Nephron (organoid): ENCODE results near the gene ZNF407.

Experiments
- H3K27ac Mint-ChIP-seq, 3 experiments: 2 replicates each; pipeline ENCODE4 v1.8.0; 2020; ENCODE audit warnings: mixed read lengths in 3 of 3, mild to moderate bottlenecking in 2 of 3, moderate library complexity in 1 of 3
- H3K27me3 Mint-ChIP-seq: 2 replicates; pipeline ENCODE4 v1.8.0; 2021; ENCODE audit warnings: low read depth, mild to moderate bottlenecking, moderate library complexity, mixed read lengths
- H3K36me3 Mint-ChIP-seq: 2 replicates; pipeline ENCODE4 v1.8.0; 2020; ENCODE audit warnings: low read depth, mixed read lengths
- H3K4me1 Mint-ChIP-seq: 2 replicates; pipeline ENCODE4 v1.8.0; 2020; ENCODE audit warnings: mixed read lengths
- H3K4me3 Mint-ChIP-seq, 3 experiments: 2 replicates each; pipeline ENCODE4 v1.8.0; 2020; ENCODE audit warnings: mild to moderate bottlenecking in 3 of 3, mixed read lengths in 3 of 3, moderate library complexity in 2 of 3
- H3K9me3 Mint-ChIP-seq: 2 replicates; pipeline ENCODE4 v1.8.0; 2020; ENCODE audit warnings: mixed read lengths
- TF ChIP-seq, protein P1 (sequence below), 3 experiments: fragments of 200-600 bp; sonication (generic); IDR thresholded peaks; one replicate each; pipeline ENCODE4 v1.5.0; 2021; ENCODE audit warnings: antibody characterized with exemption in 3 of 3; ENCODE audit not compliant: unreplicated experiment in 3 of 3

Gene ZNF407

DNA sequence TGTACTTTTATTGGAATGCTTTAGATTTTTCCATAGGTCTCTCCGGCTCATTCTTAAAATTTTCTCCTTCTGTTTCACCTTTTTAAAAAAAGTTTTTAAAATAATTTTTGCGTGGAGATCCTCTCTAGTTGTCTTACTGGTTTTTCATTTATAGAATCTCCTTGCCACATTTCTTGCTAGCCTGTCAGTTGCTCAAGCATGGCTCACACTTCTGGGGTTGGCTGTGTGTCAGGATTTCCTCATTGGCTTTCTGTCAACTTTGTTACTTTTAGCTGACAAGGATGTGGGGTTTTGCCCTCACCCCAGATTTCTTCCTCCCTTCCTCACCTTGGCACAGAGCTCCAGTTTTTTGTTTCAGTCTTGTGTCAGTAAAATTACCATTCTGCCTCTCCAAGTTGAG is 124.6 kb downstream of the ZNF407 start:
- H3K4me3 Mint-ChIP-seq: no peak overlapping the region

DNA sequence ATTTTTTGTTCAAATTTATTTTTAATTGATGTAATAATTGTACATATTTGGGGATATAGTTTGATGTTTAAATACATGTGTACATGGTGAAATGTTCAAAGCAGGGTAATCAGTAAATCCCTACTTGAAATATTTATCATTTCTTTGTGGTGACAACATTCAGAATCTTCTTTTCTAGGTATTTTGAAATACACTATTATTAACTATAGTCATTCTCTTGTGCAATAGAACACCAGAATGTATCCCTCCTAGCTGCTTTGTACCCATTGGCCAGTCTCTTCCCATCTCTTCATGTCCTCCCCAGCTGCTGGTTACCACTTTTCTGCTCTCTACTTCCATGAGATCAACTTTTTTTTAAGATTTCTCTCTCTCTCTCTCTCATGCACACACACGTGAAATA is 126.5 kb downstream of the ZNF407 start:
- peaks cover 16% of the 10 kb centered on the region for H3K9me3 Mint-ChIP-seq
- no peaks in the 10 kb centered on the region for H3K4me1 Mint-ChIP-seq
- peaks cover 10% of the 10 kb centered on the region for H3K36me3 Mint-ChIP-seq
- peak overlapping the region in 1 of 3 experiments; percentile 5 for H3K27ac Mint-ChIP-seq
- H3K4me3 Mint-ChIP-seq: no peak overlapping the region
- no peaks in the 10 kb centered on the region for H3K27me3 Mint-ChIP-seq
- TF ChIP-seq, protein P1, sequence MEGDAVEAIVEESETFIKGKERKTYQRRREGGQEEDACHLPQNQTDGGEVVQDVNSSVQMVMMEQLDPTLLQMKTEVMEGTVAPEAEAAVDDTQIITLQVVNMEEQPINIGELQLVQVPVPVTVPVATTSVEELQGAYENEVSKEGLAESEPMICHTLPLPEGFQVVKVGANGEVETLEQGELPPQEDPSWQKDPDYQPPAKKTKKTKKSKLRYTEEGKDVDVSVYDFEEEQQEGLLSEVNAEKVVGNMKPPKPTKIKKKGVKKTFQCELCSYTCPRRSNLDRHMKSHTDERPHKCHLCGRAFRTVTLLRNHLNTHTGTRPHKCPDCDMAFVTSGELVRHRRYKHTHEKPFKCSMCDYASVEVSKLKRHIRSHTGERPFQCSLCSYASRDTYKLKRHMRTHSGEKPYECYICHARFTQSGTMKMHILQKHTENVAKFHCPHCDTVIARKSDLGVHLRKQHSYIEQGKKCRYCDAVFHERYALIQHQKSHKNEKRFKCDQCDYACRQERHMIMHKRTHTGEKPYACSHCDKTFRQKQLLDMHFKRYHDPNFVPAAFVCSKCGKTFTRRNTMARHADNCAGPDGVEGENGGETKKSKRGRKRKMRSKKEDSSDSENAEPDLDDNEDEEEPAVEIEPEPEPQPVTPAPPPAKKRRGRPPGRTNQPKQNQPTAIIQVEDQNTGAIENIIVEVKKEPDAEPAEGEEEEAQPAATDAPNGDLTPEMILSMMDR (IDR thresholded peaks at IDR 0.05; ENCODE audit: unreplicated experiment in 3 of 3): no peak

More for the DNA sequence above, 124.6 kb downstream of the ZNF407 start:
- Mint-ChIP-seq H3K27ac (no peak overlapping the region), H3K27me3 (no peaks in the 10 kb centered on the region), H3K36me3 (peaks cover 10% of the 10 kb centered on the region), H3K9me3 (peaks cover 16% of the 10 kb centered on the region), H3K4me1 (no peaks in the 10 kb centered on the region)
- TF ChIP-seq, protein P1 (IDR thresholded peaks at IDR 0.05; ENCODE audit: unreplicated experiment in 3 of 3): no peak

GRCh38 chr18:74725690-74726089 is 128.0 kb downstream of the ZNF407 start:
- TF ChIP-seq, protein P1 (IDR thresholded peaks at IDR 0.05; ENCODE audit: unreplicated experiment in 3 of 3): no peak
- H3K36me3 Mint-ChIP-seq: peaks cover 4% of the 10 kb centered on the region
- H3K4me3 Mint-ChIP-seq: no peak overlapping the region
- H3K9me3 Mint-ChIP-seq: peaks cover 9% of the 10 kb centered on the region
- no peaks in the 10 kb centered on the region for H3K27me3 Mint-ChIP-seq
- H3K4me1 Mint-ChIP-seq: no peaks in the 10 kb centered on the region
- H3K27ac Mint-ChIP-seq: no peak overlapping the region

DNA sequence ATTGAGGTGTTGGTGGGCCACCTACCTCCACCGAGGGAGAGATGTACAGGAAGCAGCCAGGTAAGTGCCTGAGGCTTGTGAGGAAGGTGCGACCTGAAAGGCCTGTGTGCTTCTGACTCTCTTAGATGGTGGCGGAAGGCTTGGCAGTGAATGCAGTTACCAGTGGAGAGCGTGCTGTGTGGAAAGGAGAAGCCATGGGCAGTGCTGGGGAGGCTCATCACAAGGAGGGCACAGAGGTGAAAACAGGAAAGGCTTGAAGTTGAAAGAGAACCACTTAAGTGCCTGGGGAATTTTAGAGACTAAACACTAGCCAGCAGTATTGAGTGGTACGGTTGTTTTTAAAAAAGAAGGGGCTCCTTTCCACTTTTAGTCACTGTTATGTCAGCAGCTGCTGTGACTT is 130.9 kb downstream of the ZNF407 start:
- Mint-ChIP-seq H3K27ac (no peak overlapping the region), H3K27me3 (no peaks in the 10 kb centered on the region), H3K4me3 (no peak overlapping the region), H3K4me1 (no peaks in the 10 kb centered on the region), H3K36me3 (peaks cover 4% of the 10 kb centered on the region), H3K9me3 (peaks cover under 1% of the 10 kb centered on the region)
- TF ChIP-seq, protein P1 (IDR thresholded peaks at IDR 0.05; ENCODE audit: unreplicated experiment in 3 of 3): no peak

GRCh38 chr18:74731097-74731496 is 133.4 kb downstream of the ZNF407 start:
- Mint-ChIP-seq H3K27me3 (no peaks in the 10 kb centered on the region), H3K27ac (no peak overlapping the region), H3K4me1 (no peaks in the 10 kb centered on the region), H3K36me3 (peaks cover 4% of the 10 kb centered on the region), H3K4me3 (no peak overlapping the region), H3K9me3 (no peaks in the 10 kb centered on the region)
- TF ChIP-seq, protein P1 (IDR thresholded peaks at IDR 0.05; ENCODE audit: unreplicated experiment in 3 of 3): no peak

DNA sequence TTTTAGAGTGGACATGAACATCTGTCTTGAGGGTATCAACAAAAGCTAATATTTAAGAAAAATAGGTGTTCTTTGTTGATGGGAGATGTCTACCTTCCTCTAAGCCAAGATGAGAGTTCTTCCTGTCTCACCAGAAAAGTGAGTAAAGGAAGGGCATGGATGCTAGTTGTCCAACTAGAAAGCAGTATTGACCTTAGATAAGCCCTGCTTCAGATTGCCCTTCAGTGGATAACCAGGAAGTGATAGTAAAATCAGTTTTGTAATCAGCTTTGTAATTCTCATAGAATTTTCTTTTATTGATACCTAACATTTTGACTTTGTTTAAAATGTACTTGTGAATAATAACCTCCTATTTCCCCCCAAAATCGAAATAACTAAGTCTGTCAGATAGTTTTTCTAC is 134.7 kb downstream of the ZNF407 start:
- TF ChIP-seq, protein P1 (IDR thresholded peaks at IDR 0.05; ENCODE audit: unreplicated experiment in 3 of 3): no peak
- no peaks in the 10 kb centered on the region for H3K9me3 Mint-ChIP-seq
- H3K36me3 Mint-ChIP-seq: no peaks in the 10 kb centered on the region
- H3K4me3 Mint-ChIP-seq: no peak overlapping the region
- H3K27ac Mint-ChIP-seq: no peak overlapping the region
- no peaks in the 10 kb centered on the region for H3K4me1 Mint-ChIP-seq
- H3K27me3 Mint-ChIP-seq: no peaks in the 10 kb centered on the region
